Fibroblast of lung (primary cell): ENCODE results near the gene CELSR2. TPM values are rescaled to one million over a fixed set of nuclear protein-coding genes. Genes with fewer than 3 reads are reported as not detected.

Source experiments
- DNase-seq, 2 donors: peaks; one replicate each; pipeline versions ENCODE4 v3.0.0 to v3.0.0-alpha.2; 2010; ENCODE audit warnings: low read depth in 2 of 2
- H2AFZ ChIP-seq: 2 replicates; pipeline ENCODE4 v1.5.1; 2012; ENCODE audit warnings: low read length, control low read depth, inconsistent platforms
- H3K27ac ChIP-seq: 2 replicates; pipeline ENCODE4 v1.5.1; 2011; ENCODE audit warnings: low read length, control low read depth; ENCODE audit not compliant: insufficient read depth
- H3K27me3 ChIP-seq: 2 replicates; pipeline ENCODE4 v1.5.1; 2011; ENCODE audit warnings: mild to moderate bottlenecking, low read length; ENCODE audit not compliant: control insufficient read depth, insufficient read depth
- H3K36me3 ChIP-seq: 2 replicates; pipeline ENCODE4 v1.5.1; 2011; ENCODE audit warnings: low read length; ENCODE audit not compliant: control insufficient read depth, insufficient read depth
- H3K4me1 ChIP-seq: 2 replicates; pipeline ENCODE4 v1.5.1; 2011; ENCODE audit warnings: low read length; ENCODE audit not compliant: control insufficient read depth, insufficient read depth; ENCODE audit errors: extremely low read depth
- H3K4me2 ChIP-seq: 2 replicates; pipeline ENCODE4 v1.5.1; 2011; ENCODE audit warnings: low read length, control low read depth; ENCODE audit not compliant: insufficient read depth; ENCODE audit errors: extremely low read depth
- H3K4me3 ChIP-seq, 4 experiments: fragments of 200-600 bp in 1 of 4; sonication (generic) in 1 of 4; replicated peaks in 1 of 4; 2 replicates each; pipeline ENCODE4 v1.5.1; 2011 to 2016; ENCODE audit warnings: low read length in 4 of 4, low read depth in 3 of 4, mild to moderate bottlenecking in 3 of 4, control low read depth in 2 of 4, inconsistent platforms in 1 of 4, mixed read lengths in 1 of 4; ENCODE audit not compliant: insufficient read depth in 1 of 4; ENCODE audit errors: control extremely low read depth in 1 of 4
- H3K79me2 ChIP-seq: 2 replicates; pipeline ENCODE4 v1.5.1; 2012; ENCODE audit warnings: mild to moderate bottlenecking, low read length, inconsistent platforms; ENCODE audit not compliant: control insufficient read depth, insufficient read depth
- H3K9ac ChIP-seq: 2 replicates; pipeline ENCODE4 v1.5.1; 2011; ENCODE audit warnings: mild to moderate bottlenecking, low read length, control low read depth; ENCODE audit not compliant: insufficient read depth
- H3K9me3 ChIP-seq: 2 replicates; pipeline ENCODE4 v1.5.1; 2012; ENCODE audit warnings: low read depth, low read length; ENCODE audit not compliant: control insufficient read depth, insufficient read depth
- H4K20me1 ChIP-seq: 2 replicates; pipeline ENCODE4 v1.5.1; 2011; ENCODE audit warnings: low read length; ENCODE audit not compliant: control insufficient read depth, insufficient read depth; ENCODE audit errors: extremely low read depth
- EZH2 ChIP-seq: IDR thresholded peaks from 2 replicates; pipeline ENCODE4 v1.5.1; 2012; ENCODE audit warnings: low read length, control low read depth, mild to moderate bottlenecking; ENCODE audit errors: missing control alignments
- polyA plus RNA-seq, 2 donors: library from polyadenylated mRNA; depleted of rRNA in 1 of 2; stranded (reverse) in 1 of 2; unstranded in 1 of 2; fragments of >200 nt; gene quantifications; 2 replicates each; pipeline ENCODE4 v1.2.1, GENCODE V29; 2011 to 2012; ENCODE audit warnings: missing spikeins in 1 of 2
- total RNA-seq: library from RNA; depleted of rRNA; stranded (reverse); fragments of >200 nt; gene quantifications from 2 replicates; pipeline ENCODE4 v1.2.1, GENCODE V29; 2014
- TF ChIP-seq, protein P1 (sequence below), 2 donors: IDR thresholded peaks in 1 of 2; conservative IDR thresholded peaks in 1 of 2; 1 replicate in 1 of 2; 2 replicates in 1 of 2; pipeline ENCODE4 v1.5.1; 2011 to 2012; ENCODE audit warnings: low read length in 2 of 2, control low read depth in 1 of 2, inconsistent platforms in 1 of 2, low read depth in 1 of 2, mild to moderate bottlenecking in 1 of 2

Gene CELSR2
- total and polyA plus RNA-seq, 2 donors (not counting 1 experiment from before 2014, with no cell fraction given): 0.67 to 3.5 TPM

DNA sequence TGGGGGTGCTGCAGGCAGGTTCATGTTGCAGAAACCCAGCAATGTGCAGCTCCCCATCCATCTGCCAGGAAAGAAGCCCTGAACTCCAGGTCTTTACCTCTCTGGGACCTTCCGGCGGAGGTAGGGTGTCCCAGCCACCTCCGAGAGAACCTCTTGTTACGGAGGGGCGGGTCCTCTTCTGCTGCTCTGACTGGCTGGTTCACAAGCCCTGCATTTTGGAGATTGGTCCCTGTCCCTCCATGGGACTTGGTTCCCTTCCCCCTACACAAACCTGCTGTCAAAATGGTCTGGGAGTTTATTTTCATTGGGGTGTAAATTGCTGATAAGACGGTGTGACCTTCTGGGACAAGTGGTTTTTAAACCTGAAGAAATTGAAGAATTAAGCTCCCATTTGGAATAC is 8.0 kb upstream of the CELSR2 start:
- H3K79me2 ChIP-seq: no peaks in the 10 kb centered on the region
- no peak overlapping the region for H2AFZ ChIP-seq
- H3K4me2 ChIP-seq: no peak overlapping the region
- H3K4me3 ChIP-seq: no peak overlapping the region
- H3K36me3 ChIP-seq: peaks cover 18% of the 10 kb centered on the region
- no peaks in the 10 kb centered on the region for H3K9me3 ChIP-seq
- H3K4me1 ChIP-seq: peaks cover 18% of the 10 kb centered on the region
- no peak overlapping the region for H3K9ac ChIP-seq
- H3K27me3 ChIP-seq: no peaks in the 10 kb centered on the region
- peak in 1 of 2 donors; percentile 14 for DNase-seq
- TF ChIP-seq EZH2: no peak
- TF ChIP-seq, protein P1, sequence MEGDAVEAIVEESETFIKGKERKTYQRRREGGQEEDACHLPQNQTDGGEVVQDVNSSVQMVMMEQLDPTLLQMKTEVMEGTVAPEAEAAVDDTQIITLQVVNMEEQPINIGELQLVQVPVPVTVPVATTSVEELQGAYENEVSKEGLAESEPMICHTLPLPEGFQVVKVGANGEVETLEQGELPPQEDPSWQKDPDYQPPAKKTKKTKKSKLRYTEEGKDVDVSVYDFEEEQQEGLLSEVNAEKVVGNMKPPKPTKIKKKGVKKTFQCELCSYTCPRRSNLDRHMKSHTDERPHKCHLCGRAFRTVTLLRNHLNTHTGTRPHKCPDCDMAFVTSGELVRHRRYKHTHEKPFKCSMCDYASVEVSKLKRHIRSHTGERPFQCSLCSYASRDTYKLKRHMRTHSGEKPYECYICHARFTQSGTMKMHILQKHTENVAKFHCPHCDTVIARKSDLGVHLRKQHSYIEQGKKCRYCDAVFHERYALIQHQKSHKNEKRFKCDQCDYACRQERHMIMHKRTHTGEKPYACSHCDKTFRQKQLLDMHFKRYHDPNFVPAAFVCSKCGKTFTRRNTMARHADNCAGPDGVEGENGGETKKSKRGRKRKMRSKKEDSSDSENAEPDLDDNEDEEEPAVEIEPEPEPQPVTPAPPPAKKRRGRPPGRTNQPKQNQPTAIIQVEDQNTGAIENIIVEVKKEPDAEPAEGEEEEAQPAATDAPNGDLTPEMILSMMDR (conservative IDR thresholded peaks at IDR 0.05 in 1 of 2, IDR thresholded peaks at IDR 0.05 in 1 of 2; ENCODE audit: low read depth in 1 of 2, low read length in 2 of 2): no peak
- H4K20me1 ChIP-seq: no peaks in the 10 kb centered on the region
- H3K27ac ChIP-seq: no peak overlapping the region

DNA sequence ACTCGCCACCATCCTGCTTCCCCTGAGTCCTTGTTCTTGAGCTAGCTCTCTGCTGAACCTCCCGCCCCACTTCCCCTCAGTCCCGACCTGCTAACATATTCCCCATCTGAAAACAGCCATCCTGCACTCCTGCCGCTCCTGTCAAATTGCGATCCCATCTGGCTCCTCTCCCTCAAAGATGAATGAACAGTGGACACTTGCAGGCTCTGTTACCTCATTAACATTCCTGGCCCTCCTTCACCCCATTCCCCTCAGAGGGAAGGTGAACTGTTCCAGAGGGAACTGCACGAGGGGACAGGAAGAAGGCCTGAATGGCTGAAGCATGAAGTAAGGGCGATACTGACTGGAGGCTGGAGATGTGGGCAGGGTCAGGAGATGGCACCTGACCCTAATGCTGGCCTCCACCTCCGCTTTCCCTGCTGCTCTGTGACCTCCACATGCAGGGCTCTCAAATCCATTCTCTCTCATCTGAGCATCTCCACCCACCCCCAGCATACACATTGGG is 7.4 kb upstream of the CELSR2 start:
- Histone ChIP-seq H2AFZ (no peak overlapping the region), H3K36me3 (peaks cover 16% of the 10 kb centered on the region), H3K4me2 (peak overlapping the region; percentile 37), H3K9ac (no peak overlapping the region), H3K27ac (no peak overlapping the region), H3K9me3 (no peaks in the 10 kb centered on the region), H3K4me1 (peaks cover 18% of the 10 kb centered on the region), H4K20me1 (no peaks in the 10 kb centered on the region), H3K79me2 (no peaks in the 10 kb centered on the region), H3K27me3 (no peaks in the 10 kb centered on the region), H3K4me3 (no peak overlapping the region)
- DNase-seq: peak in 1 of 2 donors; percentile 12
- TF ChIP-seq EZH2: no peak

DNA sequence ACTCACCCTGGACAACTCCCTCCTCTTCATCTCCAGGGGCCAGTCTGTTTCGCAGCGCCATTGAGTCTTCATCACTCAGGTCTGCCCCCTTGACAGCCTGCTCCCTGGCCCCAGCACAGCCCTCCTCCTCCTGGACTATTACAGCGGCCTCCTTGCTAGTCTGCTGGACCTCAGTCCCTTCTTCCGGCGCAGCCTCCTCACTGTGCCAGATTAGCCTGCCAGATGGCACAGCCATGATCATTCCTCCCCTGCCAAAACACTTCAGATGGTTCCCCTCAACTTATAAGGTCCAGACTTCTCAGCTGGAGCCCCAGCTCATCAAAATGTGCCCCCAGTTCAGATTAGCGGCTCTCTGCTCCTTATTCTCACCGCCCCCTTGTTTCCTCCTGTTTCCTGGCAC is 7.0 kb upstream of the CELSR2 start:
- Histone ChIP-seq H3K4me2 (no peak overlapping the region), H3K9ac (no peak overlapping the region), H3K36me3 (peaks cover 15% of the 10 kb centered on the region), H3K79me2 (no peaks in the 10 kb centered on the region), H3K4me3 (no peak overlapping the region), H3K27ac (no peak overlapping the region), H3K27me3 (peaks cover 2% of the 10 kb centered on the region), H4K20me1 (no peaks in the 10 kb centered on the region), H2AFZ (no peak overlapping the region), H3K9me3 (no peaks in the 10 kb centered on the region), H3K4me1 (peaks cover 18% of the 10 kb centered on the region)
- peak; percentile 30 to 31 for DNase-seq
- TF ChIP-seq, protein P1 (conservative IDR thresholded peaks at IDR 0.05 in 1 of 2, IDR thresholded peaks at IDR 0.05 in 1 of 2; ENCODE audit: low read depth in 1 of 2, low read length in 2 of 2): no peak
- no peak for TF ChIP-seq EZH2
